ENCODE measurements around the gene P3H4.

Gene P3H4

DNA sequence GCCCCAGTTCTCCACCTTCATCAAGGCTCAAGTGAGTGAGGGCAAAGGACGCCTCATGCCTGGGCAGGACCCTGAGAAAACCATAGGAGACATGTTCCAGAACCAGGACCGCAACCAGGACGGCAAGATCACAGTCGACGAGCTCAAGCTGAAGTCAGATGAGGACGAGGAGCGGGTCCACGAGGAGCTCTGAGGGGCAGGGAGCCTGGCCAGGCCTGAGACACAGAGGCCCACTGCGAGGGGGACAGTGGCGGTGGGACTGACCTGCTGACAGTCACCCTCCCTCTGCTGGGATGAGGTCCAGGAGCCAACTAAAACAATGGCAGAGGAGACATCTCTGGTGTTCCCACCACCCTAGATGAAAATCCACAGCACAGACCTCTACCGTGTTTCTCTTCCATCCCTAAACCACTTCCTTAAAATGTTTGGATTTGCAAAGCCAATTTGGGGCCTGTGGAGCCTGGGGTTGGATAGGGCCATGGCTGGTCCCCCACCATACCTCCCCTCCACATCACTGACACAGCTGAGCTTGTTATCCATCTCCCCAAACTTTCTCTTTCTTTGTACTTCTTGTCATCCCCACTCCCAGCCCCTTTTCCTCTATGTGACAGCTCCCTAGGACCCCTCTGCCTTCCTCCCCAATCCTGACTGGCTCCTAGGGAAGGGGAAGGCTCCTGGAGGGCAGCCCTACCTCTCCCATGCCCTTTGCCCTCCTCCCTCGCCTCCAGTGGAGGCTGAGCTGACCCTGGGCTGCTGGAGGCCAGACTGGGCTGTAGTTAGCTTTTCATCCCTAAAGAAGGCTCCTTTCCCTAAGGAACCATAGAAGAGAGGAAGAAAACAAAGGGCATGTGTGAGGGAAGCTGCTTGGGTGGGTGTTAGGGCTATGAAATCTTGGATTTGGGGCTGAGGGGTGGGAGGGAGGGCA, 10.7 kb upstream of the P3H4 start:
- H3K36me3 ChIP-seq (replicated peaks; ENCODE audit: low read depth, low read length) = peaks cover 8% of the 10 kb centered on the region

DNA sequence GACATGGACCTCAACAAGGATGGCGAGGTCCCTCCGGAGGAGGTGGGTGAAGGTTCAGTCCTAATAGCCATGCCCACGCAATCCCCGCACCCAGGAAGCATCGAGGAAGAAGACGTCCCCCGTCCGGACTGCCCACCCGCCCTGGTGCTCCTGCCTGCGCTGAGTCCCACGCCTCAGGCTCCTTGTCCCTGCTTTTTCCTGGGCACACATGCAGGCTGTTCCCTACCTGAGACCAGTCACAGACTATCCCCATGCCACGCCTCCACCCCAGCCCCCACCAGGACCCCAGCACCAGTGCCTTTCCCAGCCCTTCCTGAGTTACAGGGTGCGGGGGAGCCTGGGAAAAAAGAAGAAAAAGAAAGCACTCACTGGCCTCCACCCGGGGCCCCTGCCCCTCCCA, 10.0 kb upstream of the P3H4 start:
- Histone ChIP-seq H3K27me3 (ENCODE audit: low read depth, low read length) (no peaks in the 10 kb centered on the region), H3K4me3 (ENCODE audit: low read length) (no peak overlapping the region), H3K4me1 (ENCODE audit: low read length) (peaks cover 20% of the 10 kb centered on the region), H3K4me2 (ENCODE audit: low read length) (no peak overlapping the region), H2AFZ (ENCODE audit: low read depth, low read length) (no peak overlapping the region), H3K27ac (ENCODE audit: low read length) (no peak overlapping the region), H4K20me1 (ENCODE audit: insufficient read depth, low read length) (no peaks in the 10 kb centered on the region), H3K36me3 (replicated peaks; ENCODE audit: low read depth, low read length) (peaks cover 8% of the 10 kb centered on the region), H3K79me2 (ENCODE audit: low read length) (peaks cover 3% of the 10 kb centered on the region; the same call in 1 of the 2 replicates), H3K9ac (ENCODE audit: low read length) (no peak overlapping the region), H3K9me3 (ENCODE audit: insufficient read depth, low read length) (no peaks in the 10 kb centered on the region)
- TF ChIP-seq, protein P1, sequence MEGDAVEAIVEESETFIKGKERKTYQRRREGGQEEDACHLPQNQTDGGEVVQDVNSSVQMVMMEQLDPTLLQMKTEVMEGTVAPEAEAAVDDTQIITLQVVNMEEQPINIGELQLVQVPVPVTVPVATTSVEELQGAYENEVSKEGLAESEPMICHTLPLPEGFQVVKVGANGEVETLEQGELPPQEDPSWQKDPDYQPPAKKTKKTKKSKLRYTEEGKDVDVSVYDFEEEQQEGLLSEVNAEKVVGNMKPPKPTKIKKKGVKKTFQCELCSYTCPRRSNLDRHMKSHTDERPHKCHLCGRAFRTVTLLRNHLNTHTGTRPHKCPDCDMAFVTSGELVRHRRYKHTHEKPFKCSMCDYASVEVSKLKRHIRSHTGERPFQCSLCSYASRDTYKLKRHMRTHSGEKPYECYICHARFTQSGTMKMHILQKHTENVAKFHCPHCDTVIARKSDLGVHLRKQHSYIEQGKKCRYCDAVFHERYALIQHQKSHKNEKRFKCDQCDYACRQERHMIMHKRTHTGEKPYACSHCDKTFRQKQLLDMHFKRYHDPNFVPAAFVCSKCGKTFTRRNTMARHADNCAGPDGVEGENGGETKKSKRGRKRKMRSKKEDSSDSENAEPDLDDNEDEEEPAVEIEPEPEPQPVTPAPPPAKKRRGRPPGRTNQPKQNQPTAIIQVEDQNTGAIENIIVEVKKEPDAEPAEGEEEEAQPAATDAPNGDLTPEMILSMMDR (IDR thresholded peaks at IDR 0.05; ENCODE audit: low read depth, low read length) = no peak
- no peak for TF ChIP-seq EZH2phosphoT487 (IDR thresholded peaks at IDR 0.05; ENCODE audit: low read depth)

More for the DNA sequence above, 10.7 kb upstream of the P3H4 start:
- Histone ChIP-seq H3K27me3 (ENCODE audit: low read depth, low read length) (no peaks in the 10 kb centered on the region), H3K4me2 (ENCODE audit: low read length) (no peak overlapping the region), H3K9me3 (ENCODE audit: insufficient read depth, low read length) (no peaks in the 10 kb centered on the region), H3K4me1 (ENCODE audit: low read length) (peaks cover 20% of the 10 kb centered on the region), H4K20me1 (ENCODE audit: insufficient read depth, low read length) (no peaks in the 10 kb centered on the region), H3K9ac (ENCODE audit: low read length) (no peak overlapping the region), H2AFZ (ENCODE audit: low read depth, low read length) (no peak overlapping the region), H3K27ac (ENCODE audit: low read length) (no peak overlapping the region), H3K79me2 (ENCODE audit: low read length) (peaks cover 3% of the 10 kb centered on the region; the same call in 1 of the 2 replicates), H3K4me3 (ENCODE audit: low read length) (no peak overlapping the region)
- TF ChIP-seq, protein P1 (IDR thresholded peaks at IDR 0.05; ENCODE audit: low read depth, low read length) = no peak
- no peak for TF ChIP-seq EZH2phosphoT487 (IDR thresholded peaks at IDR 0.05; ENCODE audit: low read depth)

DNA sequence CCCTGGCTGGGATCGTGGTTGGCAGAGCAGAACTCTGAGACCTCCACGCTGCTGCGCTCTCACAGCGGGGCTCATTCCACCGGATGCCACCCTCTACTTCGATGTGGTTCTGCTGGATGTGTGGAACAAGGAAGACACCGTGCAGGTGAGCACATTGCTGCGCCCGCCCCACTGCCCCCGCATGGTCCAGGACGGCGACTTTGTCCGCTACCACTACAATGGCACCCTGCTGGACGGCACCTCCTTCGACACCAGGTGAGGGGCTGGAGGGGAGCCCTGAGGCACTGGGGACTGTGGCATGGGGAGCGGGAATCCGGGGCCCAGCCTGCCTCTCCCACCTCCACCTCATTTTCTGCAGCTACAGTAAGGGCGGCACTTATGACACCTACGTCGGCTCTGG, 6.3 kb upstream of the P3H4 start:
- Histone ChIP-seq H3K4me2 (ENCODE audit: low read length) (peak overlapping the region; percentile 99), H2AFZ (ENCODE audit: low read depth, low read length) (no peak overlapping the region), H3K9me3 (ENCODE audit: insufficient read depth, low read length) (no peaks in the 10 kb centered on the region), H3K9ac (ENCODE audit: low read length) (peak overlapping the region; percentile 88; the same call in 1 of the 2 replicates), H3K36me3 (replicated peaks; ENCODE audit: low read depth, low read length) (no peaks in the 10 kb centered on the region), H3K79me2 (ENCODE audit: low read length) (peaks cover 3% of the 10 kb centered on the region; the same call in 1 of the 2 replicates), H3K4me3 (ENCODE audit: low read length) (peak overlapping the region; percentile 88), H3K27ac (ENCODE audit: low read length) (peak overlapping the region; percentile 58), H4K20me1 (ENCODE audit: insufficient read depth, low read length) (no peaks in the 10 kb centered on the region), H3K27me3 (ENCODE audit: low read depth, low read length) (peaks cover 4% of the 10 kb centered on the region; the same call in 1 of the 2 replicates), H3K4me1 (ENCODE audit: low read length) (peaks cover 20% of the 10 kb centered on the region)
- no peak for TF ChIP-seq EZH2phosphoT487 (IDR thresholded peaks at IDR 0.05; ENCODE audit: low read depth)
- TF ChIP-seq, protein P1 (IDR thresholded peaks at IDR 0.05; ENCODE audit: low read depth, low read length) = no peak

DNA sequence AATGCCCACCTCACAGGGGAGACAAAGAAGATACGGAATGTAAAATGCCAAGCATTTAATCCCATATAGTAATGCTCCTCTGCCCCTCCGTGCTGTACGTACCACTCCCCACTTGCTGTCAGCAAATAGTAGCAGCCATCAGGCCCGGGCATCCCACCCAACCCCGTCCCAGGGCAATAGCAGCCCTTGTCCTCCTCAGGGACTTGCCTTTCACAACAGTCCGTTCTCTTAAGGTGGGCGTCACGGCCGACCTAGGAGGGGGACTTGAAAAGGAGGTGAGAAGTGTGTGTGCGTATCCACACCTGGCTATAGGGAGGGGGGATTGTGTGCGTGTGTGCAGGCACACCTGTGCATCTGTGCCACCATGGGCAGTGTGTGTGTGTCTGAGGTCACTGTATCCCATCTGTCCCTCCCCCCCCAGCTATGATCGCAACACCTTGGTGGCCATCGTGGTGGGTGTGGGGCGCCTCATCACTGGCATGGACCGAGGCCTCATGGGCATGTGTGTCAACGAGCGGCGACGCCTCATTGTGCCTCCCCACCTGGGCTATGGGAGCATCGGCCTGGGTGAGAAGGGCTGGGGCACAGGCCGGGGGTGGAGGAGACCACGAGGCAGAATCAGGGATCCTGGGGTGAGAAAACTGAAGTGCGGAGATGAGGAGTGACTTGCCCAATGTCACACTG, 5.0 kb upstream of the P3H4 start:
- Histone ChIP-seq H4K20me1 (ENCODE audit: insufficient read depth, low read length) (no peaks in the 10 kb centered on the region), H3K27ac (ENCODE audit: low read length) (no peak overlapping the region), H3K4me1 (ENCODE audit: low read length) (peaks cover 27% of the 10 kb centered on the region), H3K79me2 (ENCODE audit: low read length) (peaks cover 3% of the 10 kb centered on the region; the same call in 1 of the 2 replicates), H3K4me2 (ENCODE audit: low read length) (no peak overlapping the region), H3K36me3 (replicated peaks; ENCODE audit: low read depth, low read length) (no peaks in the 10 kb centered on the region), H3K9me3 (ENCODE audit: insufficient read depth, low read length) (no peaks in the 10 kb centered on the region), H3K9ac (ENCODE audit: low read length) (no peak overlapping the region), H3K4me3 (ENCODE audit: low read length) (no peak overlapping the region), H2AFZ (ENCODE audit: low read depth, low read length) (no peak overlapping the region), H3K27me3 (ENCODE audit: low read depth, low read length) (peaks cover 12% of the 10 kb centered on the region)
- no peak for TF ChIP-seq EZH2phosphoT487 (IDR thresholded peaks at IDR 0.05; ENCODE audit: low read depth)
- TF ChIP-seq, protein P1 (IDR thresholded peaks at IDR 0.05; ENCODE audit: low read depth, low read length) = no peak

All from OCI-LY3 (cell line).